HG02938 (cell line): ENCODE measurements around the gene TCEA3.

Experiments used
- ATAC-seq: cut with Tn5 transposase; IDR thresholded peaks from one replicate; pipeline ENCODE4 v1.9.1; 2021; ENCODE audit warnings: mild to moderate bottlenecking, moderate library complexity; ENCODE audit not compliant: unreplicated experiment

The TCEA3 gene

GRCh38 chr1:23422241-23422877, 2.2 kb downstream of the TCEA3 start:
- no peak for ATAC-seq

GRCh38 chr1:23421753-23422240, 2.8 kb downstream of the TCEA3 start:
- ATAC-seq: no peak

DNA sequence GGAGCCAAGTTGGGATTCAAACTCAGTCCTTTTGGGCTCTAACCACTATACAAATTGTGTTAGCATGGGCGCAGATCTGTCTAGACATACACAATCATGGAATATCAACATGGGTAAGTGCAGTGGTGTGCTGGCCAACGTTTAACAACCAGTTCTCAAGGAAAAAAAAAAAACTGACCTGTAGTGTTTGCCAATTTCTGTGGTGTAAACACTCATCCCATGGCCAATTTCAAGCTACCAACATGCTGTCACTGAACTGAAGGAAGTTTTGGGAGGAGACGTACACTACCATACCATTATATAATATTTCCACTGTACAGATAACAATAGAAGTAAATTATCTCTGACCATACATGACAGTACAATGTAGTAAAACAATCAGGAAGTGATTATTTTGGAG, 3.2 kb downstream of the TCEA3 start:
- ATAC-seq: no peak

- ATAC-seq: no peak
Observed at GRCh38 chr1:23420778-23421177, 3.8 kb downstream of the TCEA3 start.

DNA sequence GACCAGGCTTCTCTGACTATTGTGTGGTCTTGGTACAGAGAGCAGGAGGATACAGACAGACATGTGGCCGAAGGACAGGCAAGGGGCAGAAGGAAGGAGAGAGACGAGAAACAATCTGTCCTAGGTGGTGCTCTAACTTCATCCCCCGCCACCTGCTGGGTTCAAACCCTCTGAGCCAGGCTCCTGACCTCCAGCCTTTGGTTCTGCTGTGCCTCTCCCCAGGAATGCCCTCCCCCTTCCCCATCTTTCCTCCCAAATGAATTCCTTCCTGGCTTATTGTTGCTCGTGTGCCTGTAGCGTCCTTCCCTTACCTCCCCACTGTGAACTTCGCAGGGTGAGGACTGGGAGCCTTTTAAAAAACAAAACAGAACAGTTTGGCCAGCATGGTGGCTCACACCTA, 5.4 kb downstream of the TCEA3 start:
- ATAC-seq: no peak

DNA sequence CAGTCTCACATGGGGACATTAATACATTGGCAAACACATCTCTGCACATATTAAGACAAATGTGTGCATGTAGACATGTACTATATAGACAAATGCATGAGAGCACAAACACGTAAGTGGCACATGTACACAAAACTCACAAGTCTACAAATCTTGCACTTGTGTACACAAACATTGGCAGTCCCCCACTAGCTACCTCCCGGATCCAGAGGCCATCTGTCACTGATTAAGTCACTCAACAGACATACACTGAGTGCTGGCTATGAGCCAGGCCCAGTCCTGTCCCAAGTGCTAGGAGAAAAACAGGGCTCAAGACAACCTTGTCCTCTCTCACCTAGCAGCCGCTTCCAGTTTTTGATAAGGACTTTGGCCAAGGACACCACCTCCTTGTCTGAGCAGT, 7.0 kb downstream of the TCEA3 start:
- ATAC-seq: no peak

GRCh38 chr1:23416964-23417363, 7.6 kb downstream of the TCEA3 start:
- no peak for ATAC-seq

DNA sequence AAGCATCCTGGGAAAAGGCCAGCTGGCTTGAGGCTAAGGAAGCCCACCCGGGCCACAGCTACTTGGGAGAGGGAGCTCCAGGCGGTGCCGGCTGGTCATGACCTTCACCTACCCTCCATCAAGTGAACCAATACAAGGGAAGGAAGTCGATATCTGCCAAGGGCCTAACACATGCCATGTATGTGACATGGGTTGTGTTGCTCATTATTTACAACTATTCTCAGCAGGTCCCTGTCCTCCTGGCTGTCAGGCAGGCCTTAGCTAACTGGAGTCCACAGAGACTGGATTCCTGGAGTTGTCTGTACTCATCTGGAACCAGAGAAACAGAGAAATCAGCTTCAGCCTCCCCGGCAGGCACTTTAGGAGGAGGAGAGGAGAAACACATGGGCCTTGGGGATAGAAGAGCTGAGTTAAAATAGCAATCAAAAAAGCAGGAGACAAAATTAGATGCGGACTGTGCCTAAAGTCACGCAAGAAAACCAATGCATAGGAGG, 15.7 kb downstream of the TCEA3 start:
- ATAC-seq: no peak

DNA sequence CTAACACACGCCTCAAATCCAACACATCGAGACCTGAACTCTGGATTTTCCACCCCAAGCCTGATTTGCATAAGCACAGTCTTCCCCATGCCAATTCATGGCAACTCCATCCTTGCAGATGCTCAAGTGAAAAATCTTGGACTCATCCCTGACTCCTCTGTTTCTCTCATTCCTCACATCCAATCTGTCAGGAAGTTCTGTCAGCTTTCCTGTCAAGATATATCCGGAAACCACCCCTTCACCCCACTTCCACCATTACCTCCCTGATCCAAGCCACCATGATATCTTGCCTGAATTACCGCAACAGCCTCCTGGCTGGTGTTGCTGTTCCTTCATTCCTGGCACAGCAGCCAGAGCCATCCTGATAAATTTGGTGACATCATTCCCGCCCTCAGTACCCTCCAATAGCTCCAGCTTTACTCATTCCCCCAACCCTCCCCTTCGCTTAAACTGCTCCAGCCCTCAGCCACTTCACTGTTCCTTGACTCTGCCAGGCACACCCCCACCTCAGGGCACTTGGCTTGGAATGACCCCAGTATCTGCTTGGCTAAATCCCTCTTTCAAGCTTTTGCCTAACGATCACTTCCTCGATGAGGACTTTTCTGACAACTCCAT, 17.4 kb downstream of the TCEA3 start:
- ATAC-seq: no peak

DNA sequence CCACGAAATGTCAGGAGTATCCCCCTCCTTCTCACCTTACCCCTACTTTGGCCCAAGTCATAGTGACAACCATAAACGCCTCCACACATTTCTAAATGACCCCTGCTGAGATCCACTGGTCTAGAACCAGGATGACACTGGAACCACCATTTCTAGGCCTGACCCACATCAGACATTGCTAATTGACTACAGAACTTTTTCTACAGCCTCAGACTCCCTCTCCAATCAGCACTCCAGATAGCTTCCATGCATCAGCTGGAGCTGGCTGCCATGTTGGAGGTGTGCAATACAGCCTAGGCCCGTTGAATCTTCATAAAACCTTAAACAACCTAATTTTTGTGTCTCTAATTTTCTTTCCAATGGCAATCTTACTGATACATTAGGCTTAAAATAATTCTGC, 18.6 kb downstream of the TCEA3 start:
- ATAC-seq: no peak

DNA sequence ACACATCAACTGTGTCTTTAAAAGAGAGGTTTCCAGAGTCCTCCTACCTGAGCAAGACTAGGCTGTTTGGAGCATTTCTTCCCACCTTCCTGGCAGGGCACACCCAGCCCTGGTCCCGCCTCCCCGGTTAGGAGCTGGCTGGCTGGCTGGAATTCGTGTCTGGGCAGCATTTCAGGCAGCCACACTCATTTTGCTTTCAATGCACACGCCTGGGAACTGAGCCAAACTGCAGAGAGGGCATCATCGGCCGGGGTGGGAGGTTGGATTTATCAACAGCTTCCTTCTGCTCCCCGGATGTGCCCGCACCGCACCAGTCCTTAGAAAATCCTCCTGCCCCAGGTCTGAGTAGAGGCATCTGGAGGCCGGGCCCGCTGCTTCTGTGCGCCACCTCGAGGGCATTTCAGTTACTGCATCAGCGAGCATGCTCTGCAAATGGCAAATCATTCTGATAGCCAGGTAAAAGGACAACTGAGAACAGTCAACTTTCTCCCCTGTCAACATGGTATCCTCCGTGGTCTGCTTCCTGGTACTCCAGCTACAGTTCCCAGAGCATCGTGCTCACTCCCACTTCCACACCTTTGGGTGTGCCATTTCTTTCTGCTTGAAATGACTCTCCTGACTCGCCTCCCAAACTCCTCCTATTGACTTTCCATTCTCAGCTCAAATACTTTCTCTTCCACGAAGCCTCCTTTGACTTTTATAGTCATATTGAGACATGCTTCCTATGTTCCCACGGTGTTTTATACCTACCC, 20.6 kb downstream of the TCEA3 start:
- ATAC-seq: no peak

DNA sequence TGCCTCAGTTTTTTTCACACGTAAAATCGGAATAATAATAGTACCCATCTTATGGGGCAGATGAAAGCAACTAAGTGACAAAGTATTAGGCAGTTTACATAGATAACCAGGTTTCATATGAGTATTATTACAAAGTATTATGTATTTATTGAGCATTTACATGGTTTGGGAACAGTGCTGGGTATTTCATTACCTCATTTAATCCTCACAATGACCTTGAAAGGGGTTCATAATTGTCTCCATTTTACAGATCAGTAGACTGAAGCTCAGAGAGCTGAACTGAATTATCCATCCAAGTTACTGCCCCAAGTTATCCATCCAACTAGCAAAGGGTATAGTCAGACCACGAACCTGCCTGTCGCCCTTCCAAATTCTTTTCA, 21.2 kb downstream of the TCEA3 start:
- no peak for ATAC-seq

DNA sequence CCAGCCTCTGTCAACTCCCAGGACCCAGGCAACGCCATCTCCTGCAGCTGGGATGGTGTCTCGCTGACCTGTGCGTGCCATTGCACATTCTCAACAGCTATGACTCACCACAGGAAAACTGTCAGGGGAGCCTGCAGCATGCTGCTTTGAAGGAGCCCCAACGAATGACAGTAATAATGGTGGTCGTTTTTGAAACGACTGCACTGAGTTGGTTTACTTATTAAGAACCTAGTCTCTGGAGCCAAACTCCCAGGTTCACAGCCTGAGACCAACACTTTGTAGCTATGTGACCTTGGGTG, 21.6 kb downstream of the TCEA3 start:
- no peak for ATAC-seq

GRCh38 chr1:23402286-23403037, 22.1 kb downstream of the TCEA3 start:
- no peak for ATAC-seq

- no peak for ATAC-seq
Observed at GRCh38 chr1:23401313-23401712, 23.2 kb downstream of the TCEA3 start.

- no peak for ATAC-seq
Observed at GRCh38 chr1:23400324-23401114, 24.0 kb downstream of the TCEA3 start.

GRCh38 chr1:23399229-23399628, 25.3 kb downstream of the TCEA3 start:
- ATAC-seq: no peak

DNA sequence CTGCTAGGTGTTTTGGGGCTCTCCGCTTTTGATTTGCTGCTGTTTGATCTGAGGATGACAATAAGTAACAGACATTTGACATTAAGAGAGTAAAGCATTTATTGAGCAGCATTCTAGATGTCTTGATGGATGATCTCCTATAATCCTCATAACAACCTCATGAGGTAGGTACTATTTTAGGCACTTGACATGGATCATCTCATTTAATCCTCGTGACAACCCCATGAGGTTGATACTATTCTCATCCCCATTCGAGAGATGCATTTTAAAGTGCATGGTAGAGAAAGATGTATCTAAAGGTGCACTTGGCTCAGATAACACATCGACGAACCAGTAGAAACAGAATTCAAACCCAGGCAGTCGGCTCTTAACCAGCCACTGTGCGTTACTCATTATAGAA, 26.6 kb downstream of the TCEA3 start:
- no peak for ATAC-seq

DNA sequence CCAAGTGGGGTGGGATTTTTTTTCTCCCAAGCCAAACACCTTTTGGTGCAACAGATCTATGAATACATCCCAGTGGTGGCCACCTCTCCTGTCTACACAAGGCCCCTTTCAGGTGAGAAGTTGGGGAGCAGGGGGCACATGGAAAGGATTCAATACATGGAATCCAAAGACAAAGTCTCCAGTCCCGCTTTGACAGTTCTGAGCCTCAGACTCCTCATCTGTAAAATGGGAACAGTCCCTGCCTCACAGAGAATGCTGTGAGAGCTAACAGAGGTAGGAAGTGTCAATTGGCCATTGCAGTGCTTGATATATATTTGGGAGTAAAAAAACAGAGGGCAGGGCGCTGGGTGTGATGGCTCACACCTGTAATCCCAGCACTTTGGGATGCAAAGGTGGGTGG, 28.2 kb downstream of the TCEA3 start:
- ATAC-seq: no peak

DNA sequence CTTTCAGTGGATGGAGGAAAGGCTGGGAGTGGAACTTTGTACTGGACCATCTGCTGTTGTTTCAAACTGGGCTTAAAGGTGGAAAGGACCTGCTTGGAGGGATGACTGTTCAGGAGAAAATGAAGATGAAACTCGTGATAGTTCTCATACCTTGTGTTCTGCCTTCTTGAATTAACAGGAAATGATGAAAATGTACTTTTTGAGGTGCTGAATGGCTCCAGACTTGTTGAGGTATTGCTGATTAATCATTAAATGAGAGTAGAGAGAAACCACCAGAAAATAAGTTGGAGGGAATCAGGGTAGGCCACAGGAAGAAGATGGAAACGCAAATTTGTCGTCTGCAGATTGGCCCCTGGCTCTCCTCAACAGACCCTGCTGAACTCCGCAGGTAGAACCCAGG, 28.7 kb downstream of the TCEA3 start:
- no peak for ATAC-seq
